Measurements from ENCODE around the gene UNC79. TPM values are rescaled to one million over a fixed set of nuclear protein-coding genes. Genes with fewer than 3 reads are reported as not detected.

The UNC79 gene
- total RNA-seq, 2 donors from 2014 or later = 6.0 to 14.4 TPM

GRCh38 chr14:93395231-93395630 is 35.5 kb upstream of the UNC79 start:
- no peaks in the 10 kb centered on the region for H3K4me1 ChIP-seq (ENCODE audit: control insufficient read depth, insufficient read depth, low read length)
- H3K4me3 Mint-ChIP-seq = no peak overlapping the region
- no peak overlapping the region for H3K27ac Mint-ChIP-seq
- TF ChIP-seq CTCF (conservative IDR thresholded peaks at IDR 0.05) = no peak
- H3K4me1 Mint-ChIP-seq = no peaks in the 10 kb centered on the region
- H3K9me3 Mint-ChIP-seq = peaks cover 9% of the 10 kb centered on the region
- no peak overlapping the region for H3K9ac ChIP-seq (ENCODE audit: extremely low read depth, low read length, poor library complexity, severe bottlenecking)
- no peak for DNase-seq
- H3K27me3 ChIP-seq (ENCODE audit: control insufficient read depth, insufficient read depth, low read length, poor library complexity, severe bottlenecking) = no peaks in the 10 kb centered on the region
- H3K36me3 ChIP-seq (ENCODE audit: control insufficient read depth, insufficient read depth, low read length) = no peaks in the 10 kb centered on the region
- no peaks in the 10 kb centered on the region for H3K27me3 Mint-ChIP-seq (ENCODE audit: insufficient read depth)
- no peaks in the 10 kb centered on the region for H3K36me3 Mint-ChIP-seq (ENCODE audit: low read depth)
- H3K9me3 ChIP-seq (ENCODE audit: control insufficient read depth, low read length) = peaks cover 18% of the 10 kb centered on the region
- no peak overlapping the region for H3K27ac ChIP-seq (ENCODE audit: low read depth, low read length)
- H3K4me3 ChIP-seq (ENCODE audit: low read length) = peak overlapping the region; percentile 0

- Mint-ChIP-seq H3K27ac (no peak overlapping the region), H3K4me1 (no peaks in the 10 kb centered on the region), H3K27me3 (ENCODE audit: insufficient read depth) (no peaks in the 10 kb centered on the region), H3K4me3 (no peak overlapping the region), H3K9me3 (peaks cover 9% of the 10 kb centered on the region), H3K36me3 (ENCODE audit: low read depth) (no peaks in the 10 kb centered on the region)
- no peak overlapping the region for H3K9ac ChIP-seq (ENCODE audit: extremely low read depth, low read length, poor library complexity, severe bottlenecking)
- no peaks in the 10 kb centered on the region for H3K27me3 ChIP-seq (ENCODE audit: control insufficient read depth, insufficient read depth, low read length, poor library complexity, severe bottlenecking)
- H3K4me1 ChIP-seq (ENCODE audit: control insufficient read depth, insufficient read depth, low read length) = no peaks in the 10 kb centered on the region
- H3K4me3 ChIP-seq (ENCODE audit: low read length) = no peak overlapping the region
- DNase-seq = no peak
- TF ChIP-seq CTCF (conservative IDR thresholded peaks at IDR 0.05) = no peak
- peaks cover 18% of the 10 kb centered on the region for H3K9me3 ChIP-seq (ENCODE audit: control insufficient read depth, low read length)
- no CpG with 5 or more reads among the region's 1 CpG for WGBS, 2 experiments (ENCODE audit: insufficient coverage in 1 of 2, insufficient read length in 1 of 2)
- H3K27ac ChIP-seq (ENCODE audit: low read depth, low read length) = no peak overlapping the region
- no peaks in the 10 kb centered on the region for H3K36me3 ChIP-seq (ENCODE audit: control insufficient read depth, insufficient read depth, low read length)
Observed at GRCh38 chr14:93396456-93396855, 34.3 kb upstream of the UNC79 start.

GRCh38 chr14:93398491-93398890 is 32.2 kb upstream of the UNC79 start:
- H3K9ac ChIP-seq (ENCODE audit: extremely low read depth, low read length, poor library complexity, severe bottlenecking) = no peak overlapping the region
- H3K4me3 Mint-ChIP-seq = no peak overlapping the region
- H3K36me3 Mint-ChIP-seq (ENCODE audit: low read depth) = no peaks in the 10 kb centered on the region

More at GRCh38 chr14:93398491-93398890, 32.2 kb upstream of the UNC79 start:
- H3K4me1 ChIP-seq (ENCODE audit: control insufficient read depth, insufficient read depth, low read length) = no peaks in the 10 kb centered on the region
- no peaks in the 10 kb centered on the region for H3K36me3 ChIP-seq (ENCODE audit: control insufficient read depth, insufficient read depth, low read length)
- H3K4me1 Mint-ChIP-seq = peaks cover 8% of the 10 kb centered on the region
- DNase-seq = no peak
- H3K9me3 Mint-ChIP-seq = peaks cover 9% of the 10 kb centered on the region
- H3K27ac ChIP-seq (ENCODE audit: low read depth, low read length) = no peak overlapping the region
- H3K9me3 ChIP-seq (ENCODE audit: control insufficient read depth, low read length) = peaks cover 18% of the 10 kb centered on the region
- H3K27me3 ChIP-seq (ENCODE audit: control insufficient read depth, insufficient read depth, low read length, poor library complexity, severe bottlenecking) = no peaks in the 10 kb centered on the region
- no peak for TF ChIP-seq CTCF (conservative IDR thresholded peaks at IDR 0.05)
- no peak overlapping the region for H3K27ac Mint-ChIP-seq
- no peak overlapping the region for H3K4me3 ChIP-seq (ENCODE audit: low read length)
- no peaks in the 10 kb centered on the region for H3K27me3 Mint-ChIP-seq (ENCODE audit: insufficient read depth)
